GM18508 (cell line): ENCODE data around the gene IFITM1.

ENCODE experiments used
- ATAC-seq: cut with Tn5 transposase; IDR thresholded peaks from one replicate; pipeline ENCODE4 v1.9.1; 2021; ENCODE audit warnings: moderate number of reproducible peaks; ENCODE audit not compliant: insufficient read depth, unreplicated experiment

The IFITM1 gene

GRCh38 chr11:313787-314553, at the start of gene IFITM1:
Gene IFITM1 (plus strand): TSS chr11:314040. CDS start chr11:314171, 131 bp downstream.
- no peak for ATAC-seq

DNA sequence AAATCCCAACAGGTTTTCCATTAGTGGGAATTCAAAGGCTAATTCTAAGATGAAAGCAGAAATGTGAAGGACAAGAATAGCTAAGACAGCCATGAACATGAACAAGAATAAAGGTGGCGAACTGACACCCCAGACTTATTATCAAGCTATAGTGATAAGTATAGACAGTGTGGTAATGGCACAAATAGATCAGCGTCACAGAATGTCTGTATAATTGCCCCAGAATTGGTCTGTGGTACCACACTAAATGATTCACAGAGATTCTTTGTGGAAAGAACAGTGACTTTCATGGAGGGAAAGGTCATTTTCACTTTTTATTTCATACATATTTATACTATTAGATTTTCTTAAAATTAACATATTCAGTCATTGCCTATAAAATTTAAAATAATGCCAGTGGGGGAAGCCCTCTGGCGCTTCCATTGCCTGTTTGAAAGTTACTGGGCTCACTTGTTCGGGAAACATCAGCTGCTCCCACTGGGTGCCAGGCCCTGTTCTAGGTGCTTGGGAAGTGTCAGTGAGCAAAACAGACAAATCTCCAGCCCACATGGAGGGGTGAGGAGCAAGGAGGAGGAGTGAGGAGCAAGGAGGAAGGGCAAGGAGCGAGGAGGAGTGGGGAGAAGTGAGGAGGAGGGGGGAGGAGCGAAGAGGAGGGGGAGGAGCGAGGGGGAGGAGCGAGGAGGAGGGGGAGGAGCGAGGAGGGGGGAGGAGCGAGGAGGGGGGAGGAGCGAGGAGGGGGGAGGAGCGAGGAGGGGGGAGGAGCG, 47.0 kb upstream of the IFITM1 start:
- ATAC-seq: no peak

DNA sequence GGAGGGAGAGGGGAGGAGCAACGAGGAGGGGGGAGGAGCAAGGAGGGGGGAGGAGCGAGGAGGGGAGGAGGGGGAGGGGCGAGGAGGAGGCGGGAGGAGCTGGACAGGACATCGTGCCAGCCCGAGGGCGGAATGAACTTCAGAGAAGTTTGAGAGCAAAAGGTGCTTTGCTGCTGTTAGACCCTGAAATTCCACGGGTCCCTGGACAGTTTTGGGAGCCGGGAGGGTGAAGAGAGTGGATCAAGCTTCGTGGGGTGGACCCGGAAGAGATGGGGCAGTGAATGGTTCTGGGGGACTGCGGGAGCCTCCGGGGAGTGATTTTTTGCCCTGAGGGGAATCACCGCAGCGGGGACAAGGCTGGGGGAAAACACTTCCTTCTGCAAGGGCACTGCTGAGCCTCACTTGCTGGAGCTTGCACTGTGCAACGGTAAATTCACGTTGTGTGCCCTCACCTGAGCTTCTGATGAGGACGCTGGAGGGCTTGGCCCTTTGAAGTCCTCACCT, 46.3 kb upstream of the IFITM1 start:
- ATAC-seq: no peak

DNA sequence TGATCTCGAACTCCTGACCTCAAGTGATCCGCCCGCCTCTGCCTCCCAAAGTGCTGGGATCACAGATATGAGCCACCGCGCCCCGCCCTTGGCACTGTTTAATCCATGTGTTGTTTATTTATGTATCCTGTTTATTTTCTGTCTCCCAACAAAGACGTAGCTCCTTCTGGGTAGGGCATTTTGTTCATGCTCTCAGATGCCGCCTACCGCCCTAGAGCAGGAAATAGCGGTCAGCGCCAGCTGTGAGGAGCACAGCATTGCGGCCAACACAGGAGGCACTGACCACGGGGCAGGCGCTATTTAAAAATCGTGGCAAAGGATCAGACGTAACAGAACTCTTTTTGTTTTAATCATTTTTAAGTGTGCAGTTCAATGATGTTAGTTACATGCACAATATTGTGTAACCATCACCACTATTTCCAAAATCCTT, 45.1 kb upstream of the IFITM1 start:
- ATAC-seq: peak; percentile 26

- ATAC-seq: peak; percentile 63
Observed at GRCh38 chr11:269146-269890, 44.5 kb upstream of the IFITM1 start.

GRCh38 chr11:270451-271318, 43.2 kb upstream of the IFITM1 start:
- ATAC-seq: no peak

GRCh38 chr11:271319-271715, 42.5 kb upstream of the IFITM1 start:
- no peak for ATAC-seq

- ATAC-seq: no peak
Observed at GRCh38 chr11:272195-272930, 41.5 kb upstream of the IFITM1 start.

DNA sequence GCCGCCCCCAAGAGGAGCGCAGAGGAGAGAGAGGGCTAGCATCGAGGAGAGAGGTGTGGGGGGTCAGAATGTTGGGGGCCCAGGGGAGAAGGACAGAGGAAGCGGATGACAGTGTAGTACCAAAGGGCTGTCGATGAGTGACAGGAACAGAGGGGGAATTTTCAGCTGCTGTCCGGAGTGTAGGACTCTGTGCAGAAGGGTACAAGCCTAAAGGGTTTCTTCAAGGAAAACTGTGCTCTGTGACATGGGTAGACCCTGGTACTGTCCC, 41.0 kb upstream of the IFITM1 start:
- ATAC-seq: no peak

DNA sequence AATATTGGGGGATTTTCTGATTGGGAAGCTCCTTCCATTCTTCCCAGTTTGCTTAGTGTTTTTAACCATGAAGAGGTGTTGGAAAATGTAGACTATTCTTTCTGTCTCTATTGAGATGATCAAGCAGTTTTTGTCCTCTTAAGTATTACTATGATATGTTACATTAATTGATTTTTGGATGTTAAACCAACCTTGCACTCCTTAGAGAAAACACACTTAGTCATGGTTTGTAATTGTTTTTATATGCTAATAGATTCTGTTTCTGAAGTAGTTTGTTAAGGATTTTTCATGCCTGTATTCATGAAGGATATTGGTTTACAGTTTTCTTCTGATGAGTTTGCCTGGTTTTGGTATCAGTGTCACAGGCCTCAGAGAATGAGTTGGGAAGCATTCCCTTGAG, 37.6 kb upstream of the IFITM1 start:
- ATAC-seq: no peak

- ATAC-seq: no peak
Observed at GRCh38 chr11:278001-278951, 35.6 kb upstream of the IFITM1 start, which contains the start of gene NLRP6. Gene NLRP6 (plus strand): TSS chr11:278407. CDS start chr11:278570, 163 bp downstream.

DNA sequence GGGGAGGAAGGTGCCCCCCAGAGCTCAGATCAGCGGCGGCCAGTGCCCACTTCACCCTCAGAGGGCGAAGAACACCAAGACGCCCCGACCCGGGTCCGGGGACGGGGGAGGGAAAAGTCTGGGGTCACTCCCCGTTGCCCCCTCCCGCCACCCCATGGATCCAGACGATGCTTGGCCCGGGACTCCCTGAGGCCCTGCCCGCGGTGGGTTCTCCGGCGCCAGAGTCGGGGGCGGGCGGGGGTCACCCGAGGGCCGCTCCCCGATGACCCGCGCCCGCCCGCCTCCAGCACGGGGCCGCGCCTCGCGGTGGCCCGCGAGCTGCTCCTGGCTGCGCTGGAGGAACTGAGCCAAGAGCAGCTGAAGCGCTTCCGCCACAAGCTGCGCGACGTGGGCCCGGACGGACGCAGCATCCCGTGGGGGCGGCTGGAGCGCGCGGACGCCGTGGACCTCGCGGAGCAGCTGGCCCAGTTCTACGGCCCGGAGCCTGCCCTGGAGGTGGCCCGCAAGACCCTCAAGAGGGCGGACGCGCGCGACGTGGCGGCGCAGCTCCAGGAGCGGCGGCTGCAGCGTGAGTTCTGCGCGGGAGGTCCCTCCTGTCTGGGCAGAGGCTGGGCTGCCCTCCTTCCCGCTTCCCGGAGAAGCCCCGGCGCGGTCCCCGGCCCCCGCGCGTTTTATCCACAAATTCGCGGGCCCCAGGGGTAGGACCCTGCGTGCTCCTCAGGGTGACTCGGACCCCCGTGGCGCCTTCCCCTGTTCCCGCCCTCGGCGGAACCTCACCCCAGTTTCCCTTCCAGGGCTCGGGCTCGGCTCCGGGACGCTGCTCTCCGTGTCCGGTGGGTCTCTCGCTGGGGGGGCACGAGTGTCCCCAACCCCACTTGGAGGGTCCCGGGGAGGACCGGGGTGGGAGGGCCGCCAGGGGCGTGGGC, 34.5 kb upstream of the IFITM1 start:
- no peak for ATAC-seq

DNA sequence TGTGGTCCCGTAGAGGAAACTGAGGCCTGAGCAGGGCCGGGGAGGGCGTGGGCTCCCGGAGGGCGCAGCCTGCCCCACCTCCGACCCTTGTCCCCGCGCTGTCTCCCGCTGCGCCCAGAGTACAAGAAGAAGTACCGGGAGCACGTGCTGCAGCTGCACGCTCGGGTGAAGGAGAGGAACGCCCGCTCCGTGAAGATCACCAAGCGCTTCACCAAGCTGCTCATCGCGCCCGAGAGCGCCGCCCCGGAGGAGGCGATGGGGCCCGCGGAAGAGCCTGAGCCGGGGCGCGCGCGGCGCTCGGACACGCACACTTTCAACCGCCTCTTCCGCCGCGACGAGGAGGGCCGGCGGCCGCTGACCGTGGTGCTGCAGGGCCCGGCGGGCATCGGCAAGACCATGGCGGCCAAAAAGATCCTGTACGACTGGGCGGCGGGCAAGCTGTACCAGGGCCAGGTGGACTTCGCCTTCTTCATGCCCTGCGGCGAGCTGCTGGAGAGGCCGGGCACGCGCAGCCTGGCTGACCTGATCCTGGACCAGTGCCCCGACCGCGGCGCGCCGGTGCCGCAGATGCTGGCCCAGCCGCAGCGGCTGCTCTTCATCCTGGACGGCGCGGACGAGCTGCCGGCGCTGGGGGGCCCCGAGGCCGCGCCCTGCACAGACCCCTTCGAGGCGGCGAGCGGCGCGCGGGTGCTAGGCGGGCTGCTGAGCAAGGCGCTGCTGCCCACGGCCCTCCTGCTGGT, 33.7 kb upstream of the IFITM1 start:
- no peak for ATAC-seq

DNA sequence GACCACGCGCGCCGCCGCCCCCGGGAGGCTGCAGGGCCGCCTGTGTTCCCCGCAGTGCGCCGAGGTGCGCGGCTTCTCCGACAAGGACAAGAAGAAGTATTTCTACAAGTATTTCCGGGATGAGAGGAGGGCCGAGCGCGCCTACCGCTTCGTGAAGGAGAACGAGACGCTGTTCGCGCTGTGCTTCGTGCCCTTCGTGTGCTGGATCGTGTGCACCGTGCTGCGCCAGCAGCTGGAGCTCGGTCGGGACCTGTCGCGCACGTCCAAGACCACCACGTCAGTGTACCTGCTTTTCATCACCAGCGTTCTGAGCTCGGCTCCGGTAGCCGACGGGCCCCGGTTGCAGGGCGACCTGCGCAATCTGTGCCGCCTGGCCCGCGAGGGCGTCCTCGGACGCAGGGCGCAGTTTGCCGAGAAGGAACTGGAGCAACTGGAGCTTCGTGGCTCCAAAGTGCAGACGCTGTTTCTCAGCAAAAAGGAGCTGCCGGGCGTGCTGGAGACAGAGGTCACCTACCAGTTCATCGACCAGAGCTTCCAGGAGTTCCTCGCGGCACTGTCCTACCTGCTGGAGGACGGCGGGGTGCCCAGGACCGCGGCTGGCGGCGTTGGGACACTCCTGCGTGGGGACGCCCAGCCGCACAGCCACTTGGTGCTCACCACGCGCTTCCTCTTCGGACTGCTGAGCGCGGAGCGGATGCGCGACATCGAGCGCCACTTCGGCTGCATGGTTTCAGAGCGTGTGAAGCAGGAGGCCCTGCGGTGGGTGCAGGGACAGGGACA, 32.9 kb upstream of the IFITM1 start:
- no peak for ATAC-seq

DNA sequence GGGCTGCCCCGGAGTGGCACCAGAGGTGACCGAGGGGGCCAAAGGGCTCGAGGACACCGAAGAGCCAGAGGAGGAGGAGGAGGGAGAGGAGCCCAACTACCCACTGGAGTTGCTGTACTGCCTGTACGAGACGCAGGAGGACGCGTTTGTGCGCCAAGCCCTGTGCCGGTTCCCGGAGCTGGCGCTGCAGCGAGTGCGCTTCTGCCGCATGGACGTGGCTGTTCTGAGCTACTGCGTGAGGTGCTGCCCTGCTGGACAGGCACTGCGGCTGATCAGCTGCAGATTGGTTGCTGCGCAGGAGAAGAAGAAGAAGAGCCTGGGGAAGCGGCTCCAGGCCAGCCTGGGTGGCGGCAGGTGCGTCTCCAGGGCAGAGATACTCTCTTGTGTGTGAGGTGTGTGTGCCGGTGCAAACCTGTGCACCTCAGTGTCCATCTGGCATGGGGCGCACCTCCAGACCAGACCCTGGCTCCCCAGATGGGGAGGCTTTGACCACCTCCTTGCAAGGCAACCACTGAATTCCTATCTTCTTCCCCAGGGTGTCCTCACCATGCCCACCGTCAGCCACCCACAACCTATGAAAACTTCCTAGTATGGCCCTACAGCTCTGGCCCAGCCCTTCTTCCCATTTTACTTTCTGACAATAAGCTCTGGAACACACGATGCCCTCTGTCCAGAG, 32.2 kb upstream of the IFITM1 start:
- ATAC-seq: no peak
